HG03097 (cell line): Measurements from ENCODE around the gene CDH7.

Source experiments
- ATAC-seq: cut with Tn5 transposase; IDR thresholded peaks from one replicate; pipeline ENCODE4 v1.9.1; 2021; ENCODE audit not compliant: unreplicated experiment, low FRiP score

The CDH7 gene

DNA sequence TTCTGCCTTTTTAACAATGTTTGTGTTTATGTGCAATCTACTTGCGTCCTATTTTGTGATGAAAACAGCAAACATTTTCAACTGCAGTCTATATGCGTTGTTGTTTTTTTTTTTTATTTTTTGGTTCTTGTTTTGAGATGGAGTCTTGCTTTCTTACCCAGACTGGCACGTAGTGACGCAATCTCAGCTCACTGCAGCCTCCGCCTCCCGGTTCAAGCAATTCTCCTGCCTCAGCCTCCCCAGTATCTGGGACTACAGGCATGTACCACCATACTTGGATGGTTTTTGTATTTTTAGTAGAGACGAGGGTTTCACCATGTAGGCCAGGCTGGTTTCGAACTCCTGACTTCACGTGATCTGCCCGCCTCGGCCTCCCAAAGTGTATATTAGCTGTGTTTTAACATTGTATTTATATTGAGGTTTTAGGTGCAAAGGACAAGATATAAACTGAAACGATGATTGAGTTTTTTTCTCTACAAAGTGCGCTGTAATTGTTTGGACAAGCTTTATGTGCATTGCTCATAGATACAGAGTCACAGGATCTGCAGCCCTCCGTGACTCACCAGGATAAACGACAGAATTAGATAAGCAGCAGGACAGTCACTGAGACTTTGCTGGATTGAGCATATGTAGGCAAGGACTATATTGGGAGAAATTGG, 17.4 kb downstream of the CDH7 start:
- ATAC-seq: no peak

DNA sequence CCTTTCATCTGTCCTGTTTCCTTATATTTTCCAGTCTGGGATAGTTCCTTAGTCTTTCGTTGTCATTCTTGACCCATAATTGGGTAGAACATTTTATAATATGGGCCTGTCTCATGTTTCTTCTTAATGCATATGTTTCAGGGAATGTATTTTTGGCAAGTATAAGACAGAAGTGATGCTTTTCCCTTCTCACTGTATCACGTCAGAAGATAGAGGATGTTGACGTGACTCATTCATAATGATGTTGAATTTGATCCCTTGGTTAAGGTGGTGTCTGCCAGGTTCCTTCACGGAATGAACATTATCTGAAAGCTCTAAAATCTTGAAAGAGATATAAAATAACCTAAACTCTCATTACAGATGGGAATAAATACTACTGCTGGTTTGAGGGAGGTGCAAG, 18.8 kb downstream of the CDH7 start:
- no peak for ATAC-seq

DNA sequence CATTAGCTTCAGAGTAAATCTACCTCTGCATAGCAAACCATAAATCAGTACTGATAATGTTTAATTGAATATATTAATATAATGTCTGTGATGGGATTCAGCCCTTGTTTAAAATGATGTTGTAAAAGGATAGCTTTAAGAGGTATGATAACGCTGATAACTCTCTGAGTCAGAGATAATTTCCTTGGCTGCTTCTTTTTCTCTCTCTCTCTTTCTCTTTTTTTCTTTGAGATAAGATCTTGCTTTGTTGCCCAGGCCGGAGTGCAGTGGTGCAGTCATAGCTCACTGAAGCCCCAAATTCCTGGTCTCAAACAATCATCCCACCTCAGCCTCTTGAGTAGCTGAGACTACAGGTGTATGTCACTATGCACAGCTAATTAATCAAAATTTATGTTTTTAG, 35.7 kb downstream of the CDH7 start:
- ATAC-seq: no peak

DNA sequence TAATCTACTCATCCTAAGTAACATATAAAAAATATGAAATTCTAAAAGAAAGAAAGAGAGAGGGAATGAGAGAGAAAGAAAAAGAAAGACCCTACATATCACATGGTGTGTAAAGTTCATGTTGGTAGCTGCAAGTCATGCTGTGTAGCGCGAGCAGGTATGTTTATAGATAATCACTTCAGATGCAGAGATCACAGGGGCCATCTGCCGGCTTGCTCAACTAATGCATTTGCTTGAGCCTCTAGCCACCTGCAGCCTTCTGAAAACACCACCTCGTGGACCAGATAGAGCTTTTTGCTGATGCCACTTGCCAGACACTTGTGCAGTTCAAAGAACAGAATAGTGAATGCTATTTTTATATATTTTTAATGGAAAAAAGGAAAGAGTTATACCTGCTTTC, 37.6 kb downstream of the CDH7 start:
- ATAC-seq: no peak

DNA sequence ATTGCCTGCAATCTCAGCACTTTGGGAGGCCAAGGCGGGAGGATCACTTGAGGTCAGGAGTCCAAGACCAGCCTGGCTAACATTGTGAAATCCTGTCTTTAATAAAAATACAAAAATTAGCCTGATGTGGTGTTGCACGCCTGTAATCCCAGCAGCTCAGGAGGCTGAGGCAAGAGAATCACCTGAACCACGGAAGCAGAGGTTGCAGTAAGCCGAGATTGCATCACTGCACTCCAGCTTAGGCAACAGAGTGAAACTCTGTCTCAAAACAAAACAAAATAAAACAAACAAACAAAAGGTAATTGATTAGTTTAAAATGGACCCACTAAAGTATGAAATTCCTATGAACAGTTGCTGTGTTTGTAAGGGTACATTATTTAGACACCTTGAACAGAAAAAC, 39.8 kb downstream of the CDH7 start:
- no peak for ATAC-seq

DNA sequence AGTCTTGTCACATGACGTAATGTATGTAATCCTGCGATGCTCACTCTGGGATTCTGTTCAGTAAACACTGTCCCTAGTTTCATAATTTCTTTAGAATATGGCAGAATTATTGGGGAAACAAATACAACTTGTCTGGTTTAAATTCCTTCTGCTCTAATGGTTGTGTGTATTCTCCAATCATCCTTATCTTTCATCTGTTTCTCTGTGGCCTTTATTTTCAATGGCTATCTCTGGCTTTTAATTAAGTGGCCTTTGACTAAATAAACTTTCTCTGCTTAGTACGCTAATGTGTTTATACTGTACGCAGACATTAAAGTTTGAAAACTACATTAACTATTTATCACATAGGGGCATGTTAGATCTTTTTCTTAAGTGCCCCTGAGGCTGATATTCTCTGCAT, 40.9 kb downstream of the CDH7 start:
- no peak for ATAC-seq

DNA sequence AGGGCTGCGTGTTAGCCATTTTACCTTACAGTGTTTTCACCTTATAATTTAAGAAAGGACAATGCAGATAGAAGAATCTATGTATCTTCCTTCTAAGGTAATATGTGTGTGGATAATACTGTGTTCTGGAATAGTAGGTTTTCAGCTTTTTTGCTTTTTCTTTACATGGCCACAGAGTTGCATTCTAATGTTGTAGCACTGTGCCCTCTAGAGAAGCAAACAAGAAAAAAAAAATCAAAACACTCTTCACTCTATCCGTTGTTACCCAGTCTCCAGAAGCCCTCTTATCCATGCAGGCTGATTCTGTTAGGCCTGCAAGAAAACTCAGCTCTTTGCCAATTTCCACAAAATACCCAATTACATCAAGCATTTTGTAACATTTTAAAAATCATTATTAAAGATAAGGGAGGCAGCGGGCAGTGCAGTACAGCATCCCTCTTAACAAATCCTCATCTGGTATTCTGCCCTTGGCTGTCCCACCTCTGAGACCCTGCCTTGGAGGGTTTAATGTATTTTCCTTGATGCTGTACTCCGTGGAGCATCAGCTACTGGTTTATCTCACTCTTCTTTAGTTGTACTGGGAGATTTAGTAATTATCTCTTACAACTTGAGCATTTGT, 41.8 kb downstream of the CDH7 start:
- no peak for ATAC-seq

DNA sequence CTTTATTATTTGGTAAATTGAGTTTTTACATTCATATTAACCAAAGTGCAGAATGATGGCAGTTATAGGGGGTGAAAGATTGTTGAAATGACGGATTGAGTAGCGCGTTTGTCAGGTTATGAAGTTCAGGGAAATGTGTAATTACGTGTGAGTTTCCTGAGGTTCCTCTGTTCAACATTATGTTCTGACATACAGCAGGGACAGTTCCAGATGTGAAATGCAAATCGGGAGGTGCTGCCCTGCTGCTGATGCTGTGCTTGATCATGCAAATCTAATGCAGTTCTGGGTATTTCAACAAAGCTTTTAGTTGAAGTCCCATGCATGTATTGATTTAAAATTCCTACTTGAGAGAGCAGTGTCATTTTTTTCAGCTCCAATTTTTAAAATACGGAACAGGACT, 57.9 kb downstream of the CDH7 start:
- ATAC-seq: no peak

DNA sequence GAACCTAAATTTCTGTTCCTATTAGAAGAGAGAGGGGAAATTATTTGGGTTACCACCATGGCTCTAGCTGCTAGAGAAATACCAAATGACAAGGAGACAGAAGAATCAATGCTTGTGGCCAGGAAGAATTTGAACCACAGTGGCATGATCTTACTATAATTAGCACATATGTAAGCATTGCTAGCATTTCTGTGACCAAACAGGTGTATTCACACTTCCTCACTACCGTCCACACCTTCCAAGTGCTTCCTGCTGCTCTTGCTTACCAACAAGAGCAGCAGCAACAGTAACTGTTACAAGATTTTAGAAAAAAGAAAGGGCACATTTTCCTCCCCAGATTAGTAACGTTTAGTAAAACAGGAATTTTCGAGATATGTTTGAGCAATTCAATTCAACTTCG, 60.5 kb downstream of the CDH7 start:
- no peak for ATAC-seq

DNA sequence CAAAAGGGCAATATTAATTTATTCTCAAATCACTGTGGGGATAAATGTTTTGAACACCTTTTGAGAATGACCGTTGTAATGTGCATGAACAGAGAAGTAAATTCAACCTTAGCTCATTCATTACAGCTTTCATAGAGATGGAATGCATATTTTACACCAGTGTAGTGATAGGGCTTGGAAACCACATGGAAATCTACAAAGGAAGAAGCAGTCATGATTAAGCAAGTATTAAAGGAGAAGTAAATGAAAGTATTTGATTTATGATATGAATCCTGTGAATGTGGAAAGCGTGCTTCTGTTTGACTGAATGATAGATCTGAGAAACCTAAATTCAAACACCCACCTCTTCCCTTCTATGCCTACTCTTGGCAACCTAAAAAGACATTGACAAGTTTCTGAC, 64.7 kb downstream of the CDH7 start:
- no peak for ATAC-seq

DNA sequence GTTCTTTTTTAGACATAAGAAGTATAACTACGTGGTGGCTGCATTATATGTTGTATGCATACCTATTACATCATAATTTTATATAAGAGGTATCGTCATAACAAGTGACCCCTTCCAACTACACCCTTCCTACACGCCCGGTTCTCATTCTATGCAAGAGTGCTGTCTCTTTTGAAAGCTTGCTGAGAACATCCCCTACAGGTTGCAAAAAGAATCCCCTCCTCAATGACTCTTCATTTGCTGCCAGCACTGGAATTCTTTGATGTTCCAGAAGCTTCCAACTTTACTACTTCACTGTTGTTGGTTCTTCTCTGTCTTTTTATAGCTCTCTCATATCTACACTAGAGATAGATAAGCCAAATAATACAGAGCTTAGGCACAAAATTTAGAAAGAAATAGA, 66.4 kb downstream of the CDH7 start:
- no peak for ATAC-seq

DNA sequence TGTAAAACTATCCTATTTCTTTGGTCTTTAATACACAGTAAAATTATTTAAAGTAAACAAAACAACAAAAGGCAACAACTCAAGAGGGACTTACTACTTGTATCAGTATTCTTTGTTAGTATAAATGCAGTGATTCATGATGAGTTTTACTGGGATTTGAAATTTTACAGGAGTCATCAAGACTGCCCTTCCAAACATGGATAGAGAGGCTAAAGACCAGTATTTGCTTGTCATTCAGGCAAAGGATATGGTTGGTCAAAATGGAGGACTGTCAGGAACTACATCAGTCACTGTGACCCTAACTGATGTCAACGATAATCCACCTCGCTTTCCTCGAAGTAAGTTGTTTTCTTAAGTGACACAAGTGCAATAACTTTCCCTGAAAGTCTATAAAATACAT, 71.1 kb downstream of the CDH7 start:
- no peak for ATAC-seq

DNA sequence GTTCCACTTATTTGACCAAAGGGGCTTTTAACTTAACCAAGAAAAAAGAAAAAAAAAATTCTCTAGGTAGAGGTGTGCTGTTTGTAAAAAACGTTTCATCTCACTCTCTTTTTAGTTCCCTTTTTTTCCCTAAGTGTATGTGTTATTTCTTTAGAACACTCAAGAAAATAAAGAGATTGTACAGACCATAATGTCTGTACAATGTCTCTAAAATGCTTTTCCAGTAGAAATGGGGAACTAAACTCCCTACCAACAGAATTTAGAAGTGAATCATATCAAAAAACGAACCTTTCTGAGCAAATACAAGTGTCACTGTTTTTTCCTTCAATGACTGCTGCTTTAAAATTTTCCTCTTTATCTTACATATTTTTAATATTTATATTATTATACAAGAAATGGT, 72.0 kb downstream of the CDH7 start:
- no peak for ATAC-seq

DNA sequence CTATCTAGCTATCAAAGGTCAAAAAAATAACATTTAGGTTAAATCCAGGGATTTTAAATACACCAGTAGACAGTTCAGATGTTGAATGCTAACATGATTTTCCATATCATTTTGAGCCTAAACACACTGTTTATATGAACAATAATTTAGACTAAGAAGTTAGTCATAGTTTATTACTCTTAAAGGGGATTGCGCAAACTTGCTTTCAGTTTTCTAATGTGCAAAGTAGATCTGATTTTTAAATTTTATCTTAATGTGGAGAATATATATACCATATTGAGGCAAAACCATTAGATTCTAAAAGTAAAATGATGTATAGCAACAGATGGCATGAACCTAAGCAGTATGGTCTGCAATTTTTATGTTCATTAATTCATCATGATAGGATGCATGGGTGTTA, 76.6 kb downstream of the CDH7 start:
- no peak for ATAC-seq

DNA sequence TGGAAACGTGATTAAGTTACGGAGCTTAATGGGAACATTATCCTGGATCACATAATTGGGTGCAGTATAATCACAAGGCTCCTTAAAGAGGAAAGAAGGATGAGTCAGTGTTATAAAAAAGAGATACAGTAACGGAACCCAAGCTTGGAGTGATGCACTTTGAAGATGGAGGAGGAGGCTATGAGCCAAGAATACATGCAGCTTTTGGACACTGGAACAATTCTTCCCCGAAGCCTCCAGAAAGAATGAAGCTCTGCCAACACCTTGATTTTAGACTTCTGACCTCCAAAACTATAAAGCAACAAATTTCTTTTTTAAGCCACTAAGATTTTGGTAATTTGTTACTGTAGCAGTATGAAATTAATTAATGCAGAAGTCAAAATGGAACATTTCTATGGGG, 85.1 kb downstream of the CDH7 start:
- no peak for ATAC-seq

DNA sequence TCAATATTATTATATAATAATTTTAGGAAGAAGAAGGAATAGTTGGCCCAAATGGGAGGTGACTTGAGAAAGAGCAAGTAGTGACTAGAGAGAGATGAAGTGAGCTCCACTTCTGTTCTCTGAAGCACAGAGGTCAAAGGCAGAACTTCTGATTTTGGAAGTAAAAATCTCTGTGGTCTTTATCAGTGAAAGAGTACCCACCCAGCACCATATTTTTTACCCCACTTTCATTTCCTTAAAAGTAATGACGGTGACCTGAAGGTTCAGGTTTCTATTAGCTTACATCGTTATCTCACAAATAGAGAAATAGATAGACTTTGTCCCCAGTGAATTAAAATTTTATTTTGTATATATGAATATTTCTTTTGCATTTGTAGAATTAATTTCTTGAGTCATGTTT, 95.3 kb downstream of the CDH7 start:
- no peak for ATAC-seq

DNA sequence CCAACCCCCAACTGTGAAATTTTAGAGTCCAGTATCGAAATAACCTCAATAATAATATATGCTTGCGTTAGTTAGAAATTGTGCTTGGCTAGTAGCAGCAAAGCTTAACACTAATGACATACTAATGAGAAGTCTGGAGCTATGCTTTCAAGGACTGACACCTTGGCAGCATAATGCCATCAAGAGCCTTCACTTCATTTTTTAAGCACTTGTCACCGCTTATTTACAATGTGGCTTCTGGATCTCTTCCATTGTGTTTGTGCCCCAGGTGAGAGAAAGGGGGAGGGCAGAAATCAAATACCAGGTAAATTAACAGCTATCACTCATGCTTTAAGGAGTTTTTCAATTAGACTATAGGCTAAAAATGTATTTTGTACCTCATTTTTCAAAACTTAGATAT, 101.5 kb downstream of the CDH7 start:
- ATAC-seq: no peak

DNA sequence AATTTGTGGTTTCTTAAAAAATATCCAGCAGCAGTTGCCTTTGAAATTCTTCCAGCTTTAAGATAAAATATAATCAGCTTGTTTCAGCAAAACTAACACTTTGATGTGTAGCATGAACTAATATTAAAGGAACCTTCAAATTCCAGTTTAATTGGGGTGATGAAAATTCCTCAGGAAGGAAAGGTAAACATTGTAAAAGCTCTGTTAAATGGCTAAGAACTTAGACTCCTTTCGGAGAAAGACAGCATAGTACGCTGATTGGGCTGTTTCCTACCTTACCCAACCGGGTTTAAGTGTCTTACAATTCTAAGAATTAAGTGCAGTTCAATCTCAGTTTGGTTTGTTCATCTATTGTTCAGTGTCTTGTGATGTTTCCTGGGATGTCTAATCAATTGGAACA, 108.3 kb downstream of the CDH7 start:
- ATAC-seq: no peak

DNA sequence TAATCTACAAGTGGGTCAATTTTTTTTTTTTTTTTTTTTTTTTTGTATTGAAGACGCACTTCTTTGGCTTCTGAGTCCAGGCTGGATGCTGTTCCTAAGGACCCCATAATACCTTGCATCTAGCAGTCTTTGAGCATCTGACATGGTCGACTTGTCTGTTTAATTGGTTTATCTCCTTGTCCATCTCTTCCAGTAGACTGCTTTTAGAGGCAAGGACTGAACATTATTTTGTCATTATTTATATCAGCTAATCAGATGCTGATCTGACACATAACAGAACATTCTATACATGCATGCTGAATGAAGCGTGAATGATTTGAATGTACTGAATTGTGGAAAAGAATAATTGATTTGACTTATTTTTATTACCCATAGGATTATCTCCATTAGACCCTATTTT, 118.7 kb downstream of the CDH7 start:
- no peak for ATAC-seq

DNA sequence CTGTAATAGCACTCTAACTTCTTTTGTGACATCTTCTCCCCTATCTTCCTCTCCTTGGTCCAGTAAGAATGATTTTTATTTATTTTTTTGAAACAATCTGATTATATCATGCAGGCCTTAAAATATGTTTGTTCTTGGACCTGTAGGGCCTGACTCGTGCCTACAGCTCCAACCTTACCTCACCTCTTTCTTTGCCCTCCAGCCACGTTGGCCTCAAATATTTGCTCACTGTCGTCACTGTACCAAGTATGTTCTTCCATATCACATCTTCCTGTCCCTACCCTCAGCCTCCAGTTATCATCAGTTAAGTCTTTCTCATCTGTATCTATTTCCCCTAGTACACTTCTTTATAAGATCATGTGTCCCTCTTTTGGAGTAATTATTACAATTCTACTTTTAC, 125.5 kb downstream of the CDH7 start:
- ATAC-seq: no peak

DNA sequence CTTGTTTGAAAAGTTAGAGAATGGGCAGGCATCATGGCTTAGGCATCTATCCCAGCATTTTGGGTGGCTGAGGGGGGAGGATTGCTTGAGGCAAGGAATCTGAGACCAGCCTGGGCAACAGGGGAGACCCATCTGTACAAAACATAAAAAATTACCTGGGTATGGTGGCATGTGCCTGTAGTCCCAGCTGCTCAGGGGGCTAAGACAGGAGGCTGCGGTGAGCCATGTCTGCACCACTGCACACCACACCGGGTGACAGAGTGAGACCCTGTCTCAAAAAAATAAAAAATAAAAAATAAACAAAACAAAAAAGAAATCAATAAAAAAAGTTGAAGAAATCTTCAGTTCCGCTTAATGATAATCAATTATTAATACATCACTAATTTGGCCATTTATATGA, 146.5 kb downstream of the CDH7 start:
- ATAC-seq: no peak

DNA sequence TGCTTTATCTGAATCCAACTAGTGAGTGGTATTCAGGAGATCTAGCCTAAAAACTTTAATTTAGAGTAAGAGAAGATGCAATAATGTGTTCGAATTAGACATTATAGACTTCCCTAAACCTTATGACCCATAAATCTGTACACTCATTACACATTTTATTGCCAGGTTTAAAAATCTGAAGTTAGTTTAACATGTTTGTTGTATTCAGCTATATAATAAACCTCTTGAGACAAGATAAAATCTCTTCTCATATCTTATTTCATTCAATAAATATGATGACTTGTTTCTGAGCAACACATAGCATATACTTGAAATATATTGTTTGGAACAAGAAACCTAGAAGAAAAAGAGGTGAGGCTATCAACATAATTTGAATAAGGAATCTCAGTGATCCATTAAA, 150.7 kb downstream of the CDH7 start:
- no peak for ATAC-seq

DNA sequence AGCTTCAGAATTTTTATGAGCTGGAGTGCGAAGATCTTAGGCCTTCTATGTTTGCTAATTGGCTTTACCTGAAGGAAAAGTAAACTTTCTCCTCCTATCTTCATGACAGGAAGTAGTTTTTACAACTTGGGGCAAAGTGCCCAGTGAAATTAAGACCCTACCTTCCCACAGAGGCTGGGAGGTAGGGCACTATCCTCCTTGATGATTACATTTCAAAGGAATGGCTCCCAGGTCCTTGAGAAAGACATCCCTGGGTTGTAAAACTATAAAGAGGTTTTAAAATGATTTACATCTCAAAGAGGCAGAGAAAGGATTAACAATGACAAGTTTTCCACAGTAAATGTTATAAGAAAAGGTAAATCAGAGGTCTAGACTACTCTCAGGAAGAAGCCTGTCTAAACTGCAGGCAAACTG, 155.8 kb downstream of the CDH7 start:
- ATAC-seq: no peak
